K562 (cell line): Measurements from ENCODE around the gene SEH1L. TPM values are rescaled to one million over a fixed set of nuclear protein-coding genes. Genes with fewer than 3 reads are reported as not detected.
A peak's percentile ranks its signal among the peaks of the same experiment; 100 is the strongest.

Experiments used
- ATAC-seq: fragments of 200-7000 bp; cut with Tn5 transposase; 3 replicates; pipeline ENCODE4 v1.9.1; 2020; ENCODE audit warnings: moderate library complexity
- BruUV-seq: library from RNA; stranded (reverse); fragments of 400-500 nt; replicated peaks from 2 replicates; lab custom pipeline; 2021; lab: Mats Ljungman, UMichigan
- CTCF ChIA-PET: fragments of 300-600 bp; formaldehyde crosslinking; extraction: SDS; loops from one replicate; lab custom pipeline; 2021; ENCODE audit warnings: low intra/inter-chr PET ratio; lab: Yijun Ruan, JAX
- POLR2A ChIA-PET: fragments of 300-600, 350-650 bp; sonication (Branson Sonifier 250); formaldehyde crosslinking; extraction: SDS; loops from one replicate; lab custom pipeline; 2021; ENCODE audit warnings: antibody characterized with exemption, inconsistent platforms; lab: Yijun Ruan, JAX
- DNase-seq, 4 experiments: peaks; one replicate each; pipeline versions ENCODE4 v3.0.0 to v3.0.0-alpha.2; 2011 to 2018; ENCODE audit warnings: low spot score in 3 of 4, mixed read lengths in 3 of 4; ENCODE audit errors: extremely low read depth in 1 of 4
- FAIRE-seq: peaks from 2 replicates; lab custom pipeline; 2011; peaks lifted over from hg19 to GRCh38; lab: Jason Lieb, UNC
- H2AFZ ChIP-seq: 2 replicates; pipeline ENCODE4 v1.6.0; 2011; ENCODE audit warnings: low read depth, low read length, control low read depth, inconsistent platforms
- H3K27ac ChIP-seq: fragments of 200-600 bp; 3 replicates; pipeline ENCODE4 v1.8.0; 2011; ENCODE audit warnings: low read depth, mild to moderate bottlenecking, control low read depth, inconsistent platforms, low read length, moderate library complexity, mixed read lengths; ENCODE audit errors: extremely low read depth
- H3K27me3 ChIP-seq, 2 experiments: fragments of 300-600 bp in 1 of 2; 2 replicates in 1 of 2; 3 replicates in 1 of 2; pipeline versions ENCODE4 v1.6.0 to v1.8.0; 2011; ENCODE audit warnings: inconsistent platforms in 2 of 2, low read length in 2 of 2, mild to moderate bottlenecking in 1 of 2, mixed read lengths in 1 of 2, moderate library complexity in 1 of 2; ENCODE audit not compliant: control insufficient read depth in 2 of 2, insufficient read depth in 2 of 2
- H3K36me3 ChIP-seq: fragments of 300-600 bp; 3 replicates; pipeline ENCODE4 v1.8.0; 2011; ENCODE audit warnings: mild to moderate bottlenecking, low read length, inconsistent platforms; ENCODE audit not compliant: control insufficient read depth, insufficient read depth
- H3K4me1 ChIP-seq, 2 experiments: fragments of 200-600 bp in 1 of 2; replicated peaks in 1 of 2; 2 replicates in 1 of 2; 3 replicates in 1 of 2; pipeline versions ENCODE4 v1.5.1 to v1.8.0; 2011; ENCODE audit warnings: inconsistent platforms in 2 of 2, low read length in 2 of 2, mild to moderate bottlenecking in 1 of 2, mixed read lengths in 1 of 2, moderate library complexity in 1 of 2; ENCODE audit not compliant: control insufficient read depth in 2 of 2, insufficient read depth in 2 of 2
- H3K4me2 ChIP-seq: 2 replicates; pipeline ENCODE4 v1.6.1; 2011; ENCODE audit warnings: low read length, control low read depth, inconsistent platforms, mixed read lengths; ENCODE audit not compliant: insufficient read depth
- H3K4me3 ChIP-seq: fragments of 200-600 bp; sonication (generic), shearing (Covaris generic); 2 replicates; pipeline ENCODE4 v1.5.1; 2016; ENCODE audit warnings: control low read depth, inconsistent platforms
- H3K79me2 ChIP-seq: fragments of 200-600 bp; 3 replicates; pipeline ENCODE4 v1.8.0; 2011; ENCODE audit warnings: low read length, inconsistent platforms; ENCODE audit not compliant: control insufficient read depth, insufficient read depth
- H3K9ac ChIP-seq, 2 experiments: 2 replicates each; pipeline versions ENCODE4 v1.6.0 to v1.6.1; 2011; ENCODE audit warnings: low read depth in 2 of 2, low read length in 2 of 2, control low read depth in 1 of 2, inconsistent platforms in 1 of 2, mild to moderate bottlenecking in 1 of 2, mixed read lengths in 1 of 2; ENCODE audit not compliant: insufficient read depth in 1 of 2
- H3K9me1 ChIP-seq: one replicate; pipeline ENCODE4 v1.6.0; 2011; ENCODE audit warnings: inconsistent platforms, mild to moderate bottlenecking, low read length, moderate library complexity; ENCODE audit not compliant: control insufficient read depth, insufficient read depth
- H3K9me3 ChIP-seq: replicated peaks from 2 replicates; pipeline ENCODE4 v1.5.1; 2011; ENCODE audit warnings: low read depth, low read length, inconsistent platforms; ENCODE audit not compliant: control insufficient read depth, insufficient read depth
- H4K20me1 ChIP-seq: replicated peaks from 2 replicates; pipeline ENCODE4 v1.6.1; 2011; ENCODE audit warnings: low read length, inconsistent platforms, mixed read lengths; ENCODE audit not compliant: control insufficient read depth, insufficient read depth
- ARID1B ChIP-seq: fragments of 450-650 bp; IDR thresholded peaks from 2 replicates; pipeline ENCODE4 v1.6.1; 2016; ENCODE audit warnings: antibody characterized with exemption, mild to moderate bottlenecking, inconsistent platforms
- BACH1 ChIP-seq: fragments of 200-800 bp; sonication (Bioruptor generic); IDR thresholded peaks from 2 replicates; pipeline ENCODE4 v1.6.1; 2016; ENCODE audit warnings: missing genetic modification characterization, missing compliant biosample characterization
- COPS2 ChIP-seq: fragments of 450-650 bp; conservative IDR thresholded peaks from 2 replicates; pipeline ENCODE4 v1.6.1; 2016; ENCODE audit warnings: mild to moderate bottlenecking, moderate library complexity
- HSF4 ChIP-seq: fragments of 250-450 bp; sonication (Bioruptor Pico); IDR thresholded peaks from 2 replicates; pipeline ENCODE4 v2.1.2; 2022; ENCODE audit warnings: mild to moderate bottlenecking, moderate library complexity, borderline replicate concordance
- KLF1 ChIP-seq: fragments of 450-650 bp; IDR thresholded peaks from 2 replicates; pipeline ENCODE4 v1.6.1; 2016; ENCODE audit warnings: missing genetic modification characterization, missing compliant biosample characterization
- NFE2 ChIP-seq: IDR thresholded peaks from 2 replicates; pipeline ENCODE4 v1.6.1; 2014; ENCODE audit warnings: antibody characterized with exemption, low read depth
- POLR2H ChIP-seq: IDR thresholded peaks from 2 replicates; pipeline ENCODE4 v1.6.1; 2016; ENCODE audit warnings: missing genetic modification characterization, low read depth, mild to moderate bottlenecking, control low read depth, missing compliant biosample characterization, moderate library complexity
- RFX7 ChIP-seq: fragments of 250-450 bp; sonication (Bioruptor Pico); IDR thresholded peaks from 2 replicates; pipeline ENCODE4 v1.5.1; 2021; ENCODE audit warnings: mild to moderate bottlenecking
- RNF219 ChIP-seq: fragments of 250-450 bp; sonication (Bioruptor Pico); IDR thresholded peaks from 2 replicates; pipeline ENCODE4 v1.5.0; 2022; ENCODE audit warnings: mild to moderate bottlenecking
- ZNF277 ChIP-seq: fragments of 250-450 bp; sonication (Bioruptor Pico); IDR thresholded peaks from 2 replicates; pipeline ENCODE4 v1.8.0; 2022; ENCODE audit warnings: inconsistent platforms, mild to moderate bottlenecking, moderate library complexity, borderline replicate concordance
- ZNF408 ChIP-seq: fragments of 250-450 bp; sonication (Bioruptor Pico); IDR thresholded peaks from 2 replicates; pipeline ENCODE4 v1.4.0; 2020; ENCODE audit warnings: low read depth, mild to moderate bottlenecking, moderate library complexity
- WGBS: fragments of 100-300 bp; shearing (Covaris generic); methylation state at CpG from one replicate; pipeline ENCODE4 v1.1.6; 2016; ENCODE audit warnings: low coverage, mixed read lengths; ENCODE audit not compliant: insufficient coverage; ENCODE audit errors: missing lambda C conversion rate; 5-methylcytosine and 5-hydroxymethylcytosine counted together
- in situ Hi-C: fragments of 300-500 bp; cut with MboI; formaldehyde crosslinking; loops from 4 replicates; pipeline ENCODE4 v1.15.0; 2018; ENCODE audit warnings: inconsistent platforms, mixed read lengths
- intact Hi-C: fragments of 100-400 bp; cut with micrococcal nuclease; formaldehyde crosslinking; loops from 2 replicates; pipeline ENCODE4 v1.14.2; 2022
- polyA plus RNA-seq, 8 experiments: library from polyadenylated mRNA; depleted of rRNA in 4 of 8; stranded (reverse) in 5 of 8; unstranded in 3 of 8; fragments of >200 nt; fragmentation: Nextera tagmentation in 2 of 8; fragmentation: Illumina TruSeq in 1 of 8; extraction: Ambion mirVana in 2 of 8; extraction: Trizol in 1 of 8; gene quantifications; 2 replicates each; pipeline versions ENCODE4 v1.2.1 to v1.2.3, GENCODE V29; 2011 to 2014; ENCODE audit warnings: inconsistent platforms in 1 of 8, missing spikeins in 1 of 8
- total RNA-seq, 7 experiments: library from RNA; depleted of rRNA in 6 of 7; stranded (reverse); fragments of >200 nt in 6 of 7; fragmentation: Illumina TruSeq in 2 of 7; extraction: Trizol in 2 of 7; gene quantifications; 2 replicates each; pipeline versions ENCODE4 v1.2.1 to v1.2.3, GENCODE V29; 2011 to 2021; ENCODE audit warnings: low replicate concordance in 1 of 7
- TF ChIP-seq, protein P1 (sequence below): sonication (generic); formaldehyde crosslinking; IDR thresholded peaks from 2 replicates; pipeline ENCODE4 v1.8.0; 2022; ENCODE audit warnings: mild to moderate bottlenecking, missing genetic modification reagents
- TF ChIP-seq, protein P2 (sequence below), 2 experiments: fragments of 450-650 bp in 1 of 2; sonication (generic) in 1 of 2; formaldehyde crosslinking; conservative IDR thresholded peaks; 2 replicates each; pipeline versions ENCODE4 v1.4.0 to v1.8.1; 2020 to 2022; ENCODE audit warnings: mild to moderate bottlenecking in 1 of 2, missing genetic modification reagents in 1 of 2

SEH1L gene
- total and polyA plus RNA-seq, 9 of the 15 experiments (the other 6 are each of a cell fraction or from before 2014, with no cell fraction given): 62.2 to 180 (median 108) TPM

GRCh38 chr18:12998332-12999060 is 50.7 kb downstream of the SEH1L start:
- 79% methylated on average over 6 of the region's 6 CpGs for WGBS
- H3K27me3 ChIP-seq: no peaks in the 10 kb centered on the region
- in situ Hi-C loops (no loop called here), intact Hi-C loops (loop anchor here (10.0 kb wide), 1 partner anchor 114 kb away; the partner anchor contains the start of gene PTPN2)
- H4K20me1 ChIP-seq: peaks cover 28% of the 10 kb centered on the region
- 0 out of 3 replicates have a peak overlapping the region, but pooled peaks have one; percentile 24 for H3K27ac ChIP-seq
- no peak overlapping the region for H3K4me3 ChIP-seq
- H3K9ac ChIP-seq: no peak overlapping the region; a peak in 1 of 4 replicates
- ATAC-seq (no peak), DNase-seq (no peak), FAIRE-seq (no peak)
- H3K79me2 ChIP-seq: peaks cover 86% of the 10 kb centered on the region
- peaks cover 14% of the 10 kb centered on the region; the same call in 1 of the 2 replicates for H3K9me3 ChIP-seq
- CTCF ChIA-PET: no interaction called here
- H3K9me1 ChIP-seq: peaks cover 6% of the 10 kb centered on the region
- H2AFZ ChIP-seq: no peak overlapping the region
- H3K4me2 ChIP-seq: no peak overlapping the region
- H3K36me3 ChIP-seq: peaks cover 72% of the 10 kb centered on the region
- no TSS peak for BruUV-seq
- POLR2A ChIA-PET: interaction anchor here (0.5 to 1.1 kb wide), 2 partner anchors 9 to 296 kb away, joined by 3 to 5 read pairs; partner anchors contain the start of gene CEP76
- H3K4me1 ChIP-seq: peaks cover 18 to 25% of the 10 kb centered on the region in 2 experiments
- TF ChIP-seq POLR2H (tag) (no peak), BACH1 (tag) (no peak), ZNF277 (no peak), RNF219 (CRISPR knock-in tag) (no peak), ZNF408 (no peak), KLF1 (no peak), COPS2 (no peak), ARID1B (no peak), NFE2 (no peak), RFX7 (no peak), HSF4 (CRISPR knock-in tag) (no peak)
- TF ChIP-seq, protein P1, sequence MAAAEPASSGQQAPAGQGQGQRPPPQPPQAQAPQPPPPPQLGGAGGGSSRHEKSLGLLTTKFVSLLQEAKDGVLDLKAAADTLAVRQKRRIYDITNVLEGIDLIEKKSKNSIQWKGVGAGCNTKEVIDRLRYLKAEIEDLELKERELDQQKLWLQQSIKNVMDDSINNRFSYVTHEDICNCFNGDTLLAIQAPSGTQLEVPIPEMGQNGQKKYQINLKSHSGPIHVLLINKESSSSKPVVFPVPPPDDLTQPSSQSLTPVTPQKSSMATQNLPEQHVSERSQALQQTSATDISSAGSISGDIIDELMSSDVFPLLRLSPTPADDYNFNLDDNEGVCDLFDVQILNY (CRISPR knock-in tag): no peak
- TF ChIP-seq, protein P2, sequence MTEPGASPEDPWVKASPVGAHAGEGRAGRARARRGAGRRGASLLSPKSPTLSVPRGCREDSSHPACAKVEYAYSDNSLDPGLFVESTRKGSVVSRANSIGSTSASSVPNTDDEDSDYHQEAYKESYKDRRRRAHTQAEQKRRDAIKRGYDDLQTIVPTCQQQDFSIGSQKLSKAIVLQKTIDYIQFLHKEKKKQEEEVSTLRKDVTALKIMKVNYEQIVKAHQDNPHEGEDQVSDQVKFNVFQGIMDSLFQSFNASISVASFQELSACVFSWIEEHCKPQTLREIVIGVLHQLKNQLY (CRISPR knock-in tag; conservative IDR thresholded peaks at IDR 0.05): no peak
